DOHH2 (cell line): Measurements from ENCODE around the gene DCUN1D3.

ENCODE experiments used
- CTCF ChIP-seq: fragments of 200-600 bp; sonication (generic); IDR thresholded peaks from one replicate; pipeline ENCODE4 v1.5.1; 2014; ENCODE audit warnings: antibody characterized with exemption, mild to moderate bottlenecking, low read depth, low read length; ENCODE audit not compliant: poor library complexity, severe bottlenecking
- EZH2phosphoT487 ChIP-seq: fragments of 200-600 bp; sonication (generic); IDR thresholded peaks from 2 replicates; pipeline ENCODE4 v1.6.1; 2017; ENCODE audit warnings: borderline replicate concordance, mild to moderate bottlenecking, antibody characterized with exemption, low read length, moderate library complexity, mixed read lengths

- TF ChIP-seq CTCF (no peak), EZH2phosphoT487 (no peak)
These were observed 11.2 kb upstream of the DCUN1D3 start for GRCh38 chr16:20911361-20911760.
